RWPE2 (cell line): ENCODE data around the gene RNF17.

Experiments
- ATAC-seq: fragments of 200-7000 bp; cut with Tn5 transposase; 3 replicates; pipeline ENCODE4 v1.9.1; 2021; ENCODE audit warnings: low read depth
- DNase-seq: peaks from one replicate; pipeline ENCODE4 v3.0.0-alpha.2; 2020; ENCODE audit warnings: low spot score
- H3K27ac ChIP-seq: fragments of 450-650 bp; 2 replicates; pipeline ENCODE4 v1.5.1; 2017; ENCODE audit warnings: mild to moderate bottlenecking; ENCODE audit not compliant: poor library complexity, severe bottlenecking
- H3K27me3 ChIP-seq: fragments of 250-450 bp; sonication (Bioruptor Pico); 2 replicates; pipeline ENCODE4 v1.5.1; 2021; ENCODE audit warnings: mild to moderate bottlenecking, moderate library complexity; ENCODE audit not compliant: insufficient read depth, poor library complexity, severe bottlenecking
- H3K36me3 ChIP-seq: fragments of 250-450 bp; sonication (Bioruptor Pico); 2 replicates; pipeline ENCODE4 v1.5.1; 2020; ENCODE audit warnings: low read depth, mild to moderate bottlenecking, moderate library complexity
- H3K4me1 ChIP-seq: fragments of 250-450 bp; sonication (Bioruptor Pico); 2 replicates; pipeline ENCODE4 v1.5.1; 2021; ENCODE audit warnings: mild to moderate bottlenecking, moderate library complexity; ENCODE audit not compliant: insufficient read depth, poor library complexity, severe bottlenecking
- H3K4me3 ChIP-seq: fragments of 250-450 bp; sonication (Bioruptor Pico); 2 replicates; pipeline ENCODE4 v1.5.1; 2021; ENCODE audit warnings: mild to moderate bottlenecking, moderate library complexity; ENCODE audit not compliant: severe bottlenecking
- H3K9me3 ChIP-seq: fragments of 250-450 bp; sonication (Bioruptor Pico); 2 replicates; pipeline ENCODE4 v1.5.1; 2021; ENCODE audit warnings: mild to moderate bottlenecking, moderate library complexity; ENCODE audit not compliant: severe bottlenecking
- CTCF ChIP-seq: fragments of 450-650 bp; IDR thresholded peaks from one replicate; pipeline ENCODE4 v1.5.1; 2017; ENCODE audit warnings: mild to moderate bottlenecking, moderate library complexity; ENCODE audit not compliant: poor library complexity, severe bottlenecking

RNF17 gene

GRCh38 chr13:24742977-24743376, 21.0 kb upstream of the RNF17 start:
- ATAC-seq (no peak), DNase-seq (no peak)
- Histone ChIP-seq H3K9me3 (no peaks in the 10 kb centered on the region), H3K36me3 (no peaks in the 10 kb centered on the region), H3K4me1 (peaks cover under 1% of the 10 kb centered on the region), H3K27ac (no peak overlapping the region), H3K27me3 (peaks cover 4% of the 10 kb centered on the region), H3K4me3 (no peak overlapping the region)
- TF ChIP-seq CTCF = no peak

- Histone ChIP-seq H3K9me3 (no peaks in the 10 kb centered on the region), H3K4me3 (no peak overlapping the region), H3K27me3 (peaks cover 4% of the 10 kb centered on the region), H3K27ac (no peak overlapping the region), H3K4me1 (peaks cover 10% of the 10 kb centered on the region), H3K36me3 (no peaks in the 10 kb centered on the region)
- DNase-seq = no peak
- TF ChIP-seq CTCF = no peak
- ATAC-seq = no peak
These were observed 19.7 kb upstream of the RNF17 start for GRCh38 chr13:24744247-24744646.

- Histone ChIP-seq H3K27me3 (peaks cover 4% of the 10 kb centered on the region), H3K9me3 (no peaks in the 10 kb centered on the region), H3K27ac (no peak overlapping the region), H3K4me3 (no peak overlapping the region), H3K4me1 (peaks cover 12% of the 10 kb centered on the region), H3K36me3 (no peaks in the 10 kb centered on the region)
- no peak for TF ChIP-seq CTCF
- ATAC-seq = no peak
- DNase-seq = no peak
These were observed 18.5 kb upstream of the RNF17 start for GRCh38 chr13:24745516-24745860.

- peaks cover 4% of the 10 kb centered on the region for H3K27me3 ChIP-seq
- no peak for DNase-seq
These were observed 17.9 kb upstream of the RNF17 start for GRCh38 chr13:24745861-24746617.

More at GRCh38 chr13:24745861-24746617, 17.9 kb upstream of the RNF17 start:
- H3K4me3 ChIP-seq = no peak overlapping the region
- H3K27ac ChIP-seq = no peak overlapping the region
- no peaks in the 10 kb centered on the region for H3K9me3 ChIP-seq
- TF ChIP-seq CTCF = no peak
- no peaks in the 10 kb centered on the region for H3K36me3 ChIP-seq
- peaks cover 12% of the 10 kb centered on the region for H3K4me1 ChIP-seq
- no peak for ATAC-seq
